Astrocyte (in vitro differentiated cells and primary cell): Measurements from ENCODE around the gene RNU6-7. TPM values are rescaled to one million over a fixed set of nuclear protein-coding genes. Genes with fewer than 3 reads are reported as not detected.

ENCODE experiments used
- DNase-seq: peaks from one replicate; pipeline ENCODE4 v3.0.0-alpha.2; 2010; ENCODE audit warnings: low read depth
- FAIRE-seq: peaks from 2 replicates; lab custom pipeline; 2011; peaks lifted over from hg19 to GRCh38; lab: Jason Lieb, UNC
- H2AFZ ChIP-seq: 2 replicates; pipeline ENCODE4 v1.6.0; 2012; ENCODE audit warnings: low read depth, low read length, inconsistent platforms
- H3K27ac ChIP-seq: 2 replicates; pipeline ENCODE4 v1.5.1; 2011; ENCODE audit warnings: low read depth, low read length, inconsistent platforms
- H3K27me3 ChIP-seq: 2 replicates; pipeline ENCODE4 v1.6.0; 2011; ENCODE audit warnings: low read length, inconsistent platforms; ENCODE audit not compliant: insufficient read depth
- H3K36me3 ChIP-seq: 2 replicates; pipeline ENCODE4 v1.5.1; 2011; ENCODE audit warnings: low read length, inconsistent platforms; ENCODE audit not compliant: insufficient read depth
- H3K4me1 ChIP-seq: 2 replicates; pipeline ENCODE4 v1.5.1; 2011; ENCODE audit warnings: low read length, inconsistent platforms; ENCODE audit not compliant: insufficient read depth
- H3K4me2 ChIP-seq: 2 replicates; pipeline ENCODE4 v1.6.0; 2012; ENCODE audit warnings: low read length, inconsistent platforms
- H3K4me3 ChIP-seq: 2 replicates; pipeline ENCODE4 v1.5.1; 2011; ENCODE audit warnings: low read depth, mild to moderate bottlenecking, low read length, inconsistent platforms; ENCODE audit not compliant: insufficient read depth
- H3K79me2 ChIP-seq: 2 replicates; pipeline ENCODE4 v1.6.0; 2012; ENCODE audit warnings: mild to moderate bottlenecking, low read length, inconsistent platforms; ENCODE audit not compliant: insufficient read depth
- H3K9ac ChIP-seq: 2 replicates; pipeline ENCODE4 v1.6.0; 2012; ENCODE audit warnings: mild to moderate bottlenecking, low read length, inconsistent platforms
- H3K9me3 ChIP-seq: 2 replicates; pipeline ENCODE4 v1.5.1; 2012; ENCODE audit warnings: low read depth, mild to moderate bottlenecking, low read length, inconsistent platforms; ENCODE audit not compliant: insufficient read depth
- H4K20me1 ChIP-seq: 2 replicates; pipeline ENCODE4 v1.6.0; 2012; ENCODE audit warnings: low read length, inconsistent platforms; ENCODE audit not compliant: insufficient read depth
- H3K27ac Mint-ChIP-seq: one replicate; pipeline ENCODE4 v1.8.0; 2021; ENCODE audit warnings: mild to moderate bottlenecking, mixed read lengths; ENCODE audit not compliant: unreplicated experiment
- H3K27me3 Mint-ChIP-seq: one replicate; pipeline ENCODE4 v1.8.0; 2021; ENCODE audit warnings: low read depth, mixed read lengths; ENCODE audit not compliant: unreplicated experiment
- H3K36me3 Mint-ChIP-seq: one replicate; pipeline ENCODE4 v1.8.0; 2021; ENCODE audit warnings: low read depth, mixed read lengths; ENCODE audit not compliant: unreplicated experiment
- H3K4me1 Mint-ChIP-seq: one replicate; pipeline ENCODE4 v1.8.0; 2021; ENCODE audit warnings: low read depth, mixed read lengths; ENCODE audit not compliant: unreplicated experiment
- H3K4me3 Mint-ChIP-seq: one replicate; pipeline ENCODE4 v1.8.0; 2021; ENCODE audit warnings: mild to moderate bottlenecking, moderate library complexity, mixed read lengths; ENCODE audit not compliant: unreplicated experiment
- H3K9me3 Mint-ChIP-seq: one replicate; pipeline ENCODE4 v1.8.0; 2021; ENCODE audit warnings: mild to moderate bottlenecking, mixed read lengths; ENCODE audit not compliant: unreplicated experiment
- CTCF ChIP-seq: IDR thresholded peaks from 2 replicates; pipeline ENCODE4 v1.5.1; 2011; ENCODE audit warnings: low read depth, mild to moderate bottlenecking, inconsistent platforms, low read length, moderate library complexity; ENCODE audit not compliant: insufficient read depth
- EZH2 ChIP-seq: IDR thresholded peaks from 2 replicates; pipeline ENCODE4 v1.6.1; 2012; ENCODE audit warnings: mild to moderate bottlenecking, low read length, inconsistent platforms; ENCODE audit not compliant: insufficient read depth
- total RNA-seq: library from RNA; stranded (reverse); gene quantifications from 2 replicates; pipeline ENCODE4 v1.2.1, GENCODE V29; 2021

Gene RNU6-7
- total RNA-seq, 1 donor from 2014 or later = not detected

GRCh38 chr14:32205554-32205953 is 3.7 kb downstream of the RNU6-7 start:
- Mint-ChIP-seq H3K4me3 (peak overlapping the region; percentile 15), H3K36me3 (no peaks in the 10 kb centered on the region), H3K27ac (no peak overlapping the region), H3K9me3 (no peaks in the 10 kb centered on the region), H3K27me3 (no peaks in the 10 kb centered on the region), H3K4me1 (peaks cover 4% of the 10 kb centered on the region)
- H2AFZ ChIP-seq = no peak overlapping the region
- H3K9me3 ChIP-seq = no peaks in the 10 kb centered on the region
- H3K9ac ChIP-seq = no peak overlapping the region
- no peak for TF ChIP-seq EZH2
- TF ChIP-seq CTCF = no peak
- H3K4me3 ChIP-seq = no peak overlapping the region
- no peak for DNase-seq
- no peaks in the 10 kb centered on the region for H4K20me1 ChIP-seq
- H3K4me1 ChIP-seq = peaks cover 5% of the 10 kb centered on the region
- no peaks in the 10 kb centered on the region for H3K79me2 ChIP-seq
- H3K36me3 ChIP-seq = no peaks in the 10 kb centered on the region
- no peak for FAIRE-seq
- no peak overlapping the region for H3K4me2 ChIP-seq
- no peaks in the 10 kb centered on the region for H3K27me3 ChIP-seq
- no peak overlapping the region for H3K27ac ChIP-seq

GRCh38 chr14:32205984-32206383 is 4.1 kb downstream of the RNU6-7 start:
- Histone ChIP-seq H3K4me2 (no peak overlapping the region), H3K27ac (no peak overlapping the region), H3K36me3 (no peaks in the 10 kb centered on the region), H3K9me3 (no peaks in the 10 kb centered on the region), H3K4me1 (peaks cover 5% of the 10 kb centered on the region), H4K20me1 (no peaks in the 10 kb centered on the region), H3K79me2 (no peaks in the 10 kb centered on the region), H3K4me3 (no peak overlapping the region), H3K9ac (no peak overlapping the region), H3K27me3 (no peaks in the 10 kb centered on the region), H2AFZ (no peak overlapping the region)
- no peak overlapping the region for H3K27ac Mint-ChIP-seq
- FAIRE-seq (no peak), DNase-seq (no peak)
- TF ChIP-seq EZH2 = no peak
- TF ChIP-seq CTCF = no peak
- H3K9me3 Mint-ChIP-seq = no peaks in the 10 kb centered on the region
- H3K4me3 Mint-ChIP-seq = no peak overlapping the region
- H3K27me3 Mint-ChIP-seq = no peaks in the 10 kb centered on the region
- peaks cover 4% of the 10 kb centered on the region for H3K4me1 Mint-ChIP-seq
- no peaks in the 10 kb centered on the region for H3K36me3 Mint-ChIP-seq

- no peak overlapping the region for H3K27ac ChIP-seq
- H3K4me1 ChIP-seq = peaks cover 5% of the 10 kb centered on the region
- FAIRE-seq (no peak), DNase-seq (no peak)
- no peak overlapping the region for H3K4me3 ChIP-seq
- H3K4me1 Mint-ChIP-seq = peaks cover 4% of the 10 kb centered on the region
- no peak overlapping the region for H2AFZ ChIP-seq
- H3K4me3 Mint-ChIP-seq = no peak overlapping the region
- no peaks in the 10 kb centered on the region for H3K9me3 Mint-ChIP-seq
- TF ChIP-seq CTCF (no peak), EZH2 (no peak)
- H3K27me3 ChIP-seq = no peaks in the 10 kb centered on the region
- no peaks in the 10 kb centered on the region for H3K36me3 ChIP-seq
- no peaks in the 10 kb centered on the region for H3K79me2 ChIP-seq
- H3K27me3 Mint-ChIP-seq = no peaks in the 10 kb centered on the region
- no peak overlapping the region for H3K4me2 ChIP-seq
- H3K27ac Mint-ChIP-seq = no peak overlapping the region
- H3K9me3 ChIP-seq = no peaks in the 10 kb centered on the region
- H3K36me3 Mint-ChIP-seq = no peaks in the 10 kb centered on the region
- H4K20me1 ChIP-seq = no peaks in the 10 kb centered on the region
- H3K9ac ChIP-seq = no peak overlapping the region
These were observed 4.7 kb downstream of the RNU6-7 start for GRCh38 chr14:32206552-32206951.
